Kidney capillary endothelial cell (primary cell): Measurements from ENCODE around the gene PIK3IP1.
"Not testable (repeated sequence)": the region's sequence is repeated elsewhere in the genome, so short reads cannot be mapped to it uniquely, and the experiment has no call there.

Experiments
- DNase-seq: peaks from one replicate; pipeline ENCODE4 v3.0.0-alpha.2; 2018; ENCODE audit warnings: low spot score

The PIK3IP1 gene

GRCh38 chr22:31248965-31249958, 43.0 kb downstream of the PIK3IP1 start:
- no peak for DNase-seq

GRCh38 chr22:31248138-31248745, 44.0 kb downstream of the PIK3IP1 start:
- no peak for DNase-seq

- DNase-seq, result no peak
Observed at GRCh38 chr22:31247726-31248125, 44.6 kb downstream of the PIK3IP1 start.

- no peak for DNase-seq
Observed at GRCh38 chr22:31246687-31247086, 45.6 kb downstream of the PIK3IP1 start.

GRCh38 chr22:31245998-31246397, 46.3 kb downstream of the PIK3IP1 start:
- DNase-seq, result not testable (repeated sequence)

GRCh38 chr22:31244943-31245451, 47.3 kb downstream of the PIK3IP1 start:
- DNase-seq, result no peak

GRCh38 chr22:31244046-31244942, 48.0 kb downstream of the PIK3IP1 start:
- DNase-seq, result peak; percentile 81

GRCh38 chr22:31243339-31244045, 48.8 kb downstream of the PIK3IP1 start:
- no peak for DNase-seq

- no peak for DNase-seq
Observed at GRCh38 chr22:31241936-31242335, 50.4 kb downstream of the PIK3IP1 start.

GRCh38 chr22:31241200-31241599, 51.1 kb downstream of the PIK3IP1 start:
- DNase-seq, result no peak

- DNase-seq, result no peak
Observed at GRCh38 chr22:31239771-31240370, 52.4 kb downstream of the PIK3IP1 start.

- DNase-seq, result no peak
Observed at GRCh38 chr22:31238057-31238456, 54.2 kb downstream of the PIK3IP1 start.

- DNase-seq, result not testable (repeated sequence)
Observed at GRCh38 chr22:31236044-31236443, 56.2 kb downstream of the PIK3IP1 start.

- peak; percentile 62 for DNase-seq
Observed at GRCh38 chr22:31235081-31235480, 57.2 kb downstream of the PIK3IP1 start.

- DNase-seq, result no peak
Observed at GRCh38 chr22:31233001-31233400, 59.3 kb downstream of the PIK3IP1 start.
